NCI-H1417 treated with DMSO at 0.1 percent for 48 hours (cell line): ENCODE results near the gene CCL27.

Experiments
- DNase-seq: peaks from one replicate; lab custom pipeline; 2025; lab: John Stamatoyannopoulos, UW

Gene CCL27

DNA sequence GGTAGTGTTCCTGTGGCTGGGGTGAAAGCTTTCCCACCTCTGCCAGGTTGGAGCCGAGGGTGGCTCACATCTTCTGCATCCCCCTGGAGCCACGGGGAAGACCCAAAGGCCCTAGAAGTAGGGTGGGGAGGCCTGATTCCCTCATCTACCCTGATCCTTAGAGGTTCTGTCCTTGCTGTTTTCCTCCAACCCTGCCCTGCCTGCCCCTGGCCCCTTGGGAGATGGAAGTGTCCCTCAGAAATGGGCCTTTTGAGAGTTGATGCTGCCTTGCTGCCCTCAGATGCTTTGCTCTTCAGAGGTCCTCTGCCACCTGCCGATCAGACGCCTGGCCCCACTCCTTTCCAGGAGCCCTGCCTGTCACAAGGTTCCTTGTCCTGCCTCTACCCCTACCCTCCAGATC lies 22.4 kb upstream of the CCL27 start:
- no peak for DNase-seq

DNA sequence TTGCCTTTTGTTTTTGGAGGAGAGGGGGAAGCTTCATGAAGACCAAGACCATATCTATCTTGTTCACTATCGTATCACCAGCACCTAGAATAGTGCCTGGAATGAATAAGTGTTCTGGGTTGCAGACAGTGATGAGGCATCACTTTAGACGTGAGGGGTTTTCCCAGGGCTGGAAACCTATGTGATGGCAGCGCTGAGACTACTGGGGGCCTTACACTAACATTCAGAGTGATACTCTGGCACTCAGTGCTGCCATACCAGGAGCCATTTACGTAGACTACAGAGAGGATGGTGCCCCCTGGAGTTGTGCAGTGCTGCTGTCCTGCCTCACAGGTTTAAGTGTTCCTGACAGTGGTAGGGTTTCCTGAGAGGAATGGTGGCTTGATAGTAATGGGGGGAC lies 21.7 kb upstream of the CCL27 start:
- DNase-seq = no peak

DNA sequence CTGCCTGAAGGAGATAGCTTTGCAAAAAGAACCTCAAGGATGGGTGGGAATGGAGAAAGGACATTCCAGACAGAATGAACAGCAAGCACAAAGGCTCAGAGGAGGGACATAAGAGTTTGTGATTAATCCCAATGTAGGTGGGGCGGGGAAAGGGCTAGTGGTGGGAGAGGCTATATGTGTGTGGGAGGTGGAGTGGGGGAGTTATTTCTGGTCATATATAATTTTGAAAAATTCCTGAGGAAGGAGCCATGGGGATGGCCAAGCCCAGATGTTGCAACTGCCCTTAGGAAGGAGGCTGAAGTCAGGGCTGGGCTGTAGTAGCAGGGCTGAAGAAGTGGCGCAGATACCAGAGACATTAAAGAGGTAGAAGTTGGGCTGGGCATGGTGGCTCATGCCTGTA lies 13.4 kb upstream of the CCL27 start:
- DNase-seq = no peak

DNA sequence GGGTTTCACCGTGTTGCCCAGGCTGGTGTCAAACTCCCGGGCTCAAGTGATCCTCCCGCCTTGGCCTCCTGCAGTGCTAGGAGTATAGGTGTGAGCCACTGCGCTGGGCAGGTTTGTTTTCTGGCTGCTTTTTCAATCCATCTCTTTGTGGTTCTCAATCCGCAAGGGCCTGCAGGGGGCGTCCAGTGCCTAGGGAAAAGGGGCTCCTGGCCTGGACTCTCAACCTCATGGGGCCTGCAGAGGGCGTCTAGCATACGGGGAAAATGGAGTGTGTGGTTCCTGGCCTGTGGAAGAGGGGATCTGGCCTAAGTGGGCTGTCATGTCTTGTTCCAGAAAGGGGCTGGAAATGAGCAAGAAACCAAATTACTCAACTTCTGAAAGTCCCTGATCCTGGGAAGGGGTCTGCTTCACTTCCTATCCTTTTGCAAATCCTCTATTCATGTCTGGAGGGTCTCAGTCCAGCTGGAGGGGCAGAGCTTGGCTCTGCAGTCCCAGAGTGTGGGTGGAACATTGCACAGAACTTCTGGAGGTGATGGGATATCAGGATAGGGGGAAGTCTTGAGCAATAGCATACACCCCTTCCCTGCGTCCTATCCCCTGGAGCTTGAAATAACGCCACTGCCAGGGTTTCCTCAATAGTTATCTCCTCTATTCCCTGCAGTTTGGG lies 12.7 kb upstream of the CCL27 start:
- DNase-seq = no peak

- no peak for DNase-seq
Observed at GRCh38 chr9:34674440-34674839, 12.0 kb upstream of the CCL27 start.

- DNase-seq = no peak
Observed at GRCh38 chr9:34671307-34671706, 8.8 kb upstream of the CCL27 start.

- no peak for DNase-seq
Observed at GRCh38 chr9:34669809-34670562, 7.5 kb upstream of the CCL27 start.

GRCh38 chr9:34665381-34666250 lies 3.2 kb upstream of the CCL27 start:
- peak; percentile 31 for DNase-seq

DNA sequence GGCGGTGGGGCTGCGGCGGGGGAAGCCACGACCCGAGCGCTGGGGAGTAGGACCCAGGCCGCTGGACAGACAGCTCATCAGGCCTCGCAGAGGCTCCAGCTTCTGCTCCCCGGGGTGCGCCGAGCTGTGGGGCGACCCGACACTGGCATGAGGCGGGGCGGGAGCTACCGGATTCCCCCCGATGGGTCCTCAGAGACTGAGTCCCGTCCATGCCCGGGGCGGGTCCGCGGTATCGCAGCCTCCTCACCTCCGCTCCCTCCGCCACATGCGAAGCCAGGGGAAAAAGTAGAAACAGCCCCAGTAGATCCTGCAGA lies 2.6 kb upstream of the CCL27 start:
- DNase-seq = no peak

GRCh38 chr9:34664281-34665066 lies 2.0 kb upstream of the CCL27 start:
- DNase-seq = no peak

DNA sequence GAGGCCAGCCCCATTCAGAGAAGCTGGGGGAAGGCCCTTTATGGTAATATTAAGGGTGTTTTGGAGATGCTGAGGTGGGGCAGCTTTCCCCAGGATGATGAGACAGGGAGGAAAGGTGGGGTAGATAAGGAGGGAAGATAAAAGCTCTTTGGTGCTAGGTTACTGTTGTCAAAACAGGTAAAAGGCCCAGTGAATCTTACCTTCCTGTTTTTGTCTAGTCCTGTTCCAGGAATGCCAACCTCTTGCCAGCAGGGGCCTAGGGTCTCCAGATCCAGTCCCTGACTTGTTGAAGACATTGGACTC lies 797 bp upstream of the CCL27 start:
- DNase-seq = no peak

DNA sequence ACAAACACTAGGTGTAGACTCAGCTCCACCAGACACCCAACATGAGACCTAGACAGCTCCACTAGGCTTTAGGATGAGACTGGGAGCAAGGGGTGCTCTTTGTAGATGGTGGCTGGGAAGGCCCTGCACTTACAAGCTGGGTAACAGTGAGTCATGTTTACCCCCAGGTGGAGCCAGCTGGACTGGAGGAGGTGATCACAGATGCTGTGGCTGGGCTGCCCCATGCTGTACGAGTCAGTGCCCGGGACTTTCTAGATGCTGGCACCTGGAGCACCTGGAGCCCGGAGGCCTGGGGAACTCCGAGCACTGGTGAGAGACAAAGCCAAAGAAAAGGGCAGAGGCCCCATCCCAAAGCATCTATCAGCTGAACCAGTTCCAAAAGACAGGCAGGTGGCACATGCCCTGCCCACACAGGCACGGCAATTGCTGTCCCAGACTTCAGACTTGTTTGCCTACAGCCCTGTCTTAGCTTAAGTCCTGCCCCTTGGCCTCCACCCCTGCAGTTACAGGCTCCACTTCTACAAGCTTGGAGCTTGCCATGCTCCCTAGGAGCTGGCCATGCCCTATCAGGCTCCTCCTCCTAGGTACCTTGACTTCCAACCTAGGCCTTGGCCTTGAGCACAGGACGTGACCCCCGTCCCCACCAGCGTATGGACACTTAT lies 2.7 kb downstream of the CCL27 start:
- DNase-seq = no peak

DNA sequence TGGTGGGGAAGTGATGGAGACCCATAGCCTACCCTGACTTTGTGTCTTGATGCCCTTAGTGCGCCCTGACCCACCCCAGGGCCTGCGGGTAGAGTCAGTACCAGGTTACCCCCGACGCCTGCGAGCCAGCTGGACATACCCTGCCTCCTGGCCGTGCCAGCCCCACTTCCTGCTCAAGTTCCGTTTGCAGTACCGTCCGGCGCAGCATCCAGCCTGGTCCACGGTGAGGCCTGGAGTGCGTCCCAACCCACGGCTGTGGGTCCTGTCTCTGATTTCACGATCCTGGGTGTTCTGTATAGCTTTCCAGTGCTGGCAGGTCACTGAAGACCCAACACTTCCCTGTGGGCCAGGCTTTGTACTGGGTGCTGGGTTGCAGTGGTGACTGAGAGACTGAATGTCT lies 4.0 kb downstream of the CCL27 start:
- no peak for DNase-seq

- DNase-seq = no peak
Observed at GRCh38 chr9:34656992-34657391, 5.5 kb downstream of the CCL27 start.

DNA sequence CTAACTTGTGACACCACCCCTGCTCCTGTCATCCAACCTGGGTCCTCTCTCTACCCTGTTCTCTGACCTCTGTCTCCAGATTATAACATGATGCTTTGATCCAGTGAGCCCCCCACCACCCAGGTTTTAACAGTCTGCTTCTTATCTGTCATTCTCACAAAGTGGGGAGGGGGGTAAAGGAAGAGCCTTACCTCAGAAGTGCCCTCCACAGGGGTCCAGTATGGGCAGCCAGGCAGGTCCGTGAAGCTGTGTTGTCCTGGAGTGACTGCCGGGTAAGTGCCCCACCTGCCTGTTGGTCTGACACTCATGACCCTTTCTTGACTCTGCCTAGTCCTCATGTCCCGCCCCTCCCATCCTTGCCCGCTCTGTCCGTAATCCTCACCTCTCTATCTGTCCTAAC lies 7.1 kb downstream of the CCL27 start:
- DNase-seq = no peak

DNA sequence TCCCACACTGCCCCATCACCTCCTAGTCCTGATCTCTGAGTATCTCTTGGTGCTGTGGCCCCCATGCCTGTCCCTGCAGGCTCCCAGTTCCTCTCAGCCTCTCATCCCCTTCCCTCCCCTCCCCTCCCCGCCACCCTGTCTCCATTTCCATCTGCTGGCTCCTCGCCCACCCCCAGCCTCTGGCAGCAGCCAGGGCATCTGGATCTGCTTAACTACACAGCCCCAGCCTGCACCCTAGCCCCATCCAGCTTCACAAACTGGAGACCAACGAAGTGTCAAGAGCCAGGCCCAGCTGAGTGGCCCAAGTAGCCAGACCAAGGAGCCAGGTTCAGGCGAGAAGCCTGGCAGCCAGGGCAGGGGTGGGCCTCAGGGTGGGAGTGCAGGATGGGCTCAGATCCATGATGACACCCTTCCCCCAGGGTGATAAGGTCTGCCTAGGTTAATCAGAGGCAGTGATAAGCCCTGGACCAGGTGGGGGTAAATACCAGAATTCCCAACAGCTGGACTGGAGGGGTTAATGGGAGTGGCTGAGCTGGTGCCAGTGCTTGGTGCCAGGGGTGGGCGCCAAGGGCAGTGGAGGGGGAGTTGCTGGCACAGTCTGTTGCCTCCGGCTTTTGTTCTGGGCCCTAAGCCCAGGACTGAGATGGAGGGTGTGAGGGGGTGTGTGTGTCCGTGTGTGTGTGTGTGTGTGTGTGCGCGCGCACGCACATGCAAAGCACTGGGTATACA lies 8.0 kb downstream of the CCL27 start:
- DNase-seq = no peak

- no peak for DNase-seq
Observed at GRCh38 chr9:34653151-34654072, 9.0 kb downstream of the CCL27 start.

- DNase-seq = no peak
Observed at GRCh38 chr9:34652602-34653000, 9.9 kb downstream of the CCL27 start.

GRCh38 chr9:34651876-34652601 lies 10.4 kb downstream of the CCL27 start, which contains the start of gene IL11RA:
Gene IL11RA, plus strand, starts transcription at chr9:34652185. Its CDS starts 3,033 bp downstream, at chr9:34655218.
- DNase-seq = no peak
